Stimulated activated CD8-positive, alpha-beta memory T cell treated with anti-CD3 and anti-CD28 coated beads, Interleukin-2, amount 100 ng/mL, for 1 hour (primary cell): Measurements from ENCODE around the gene AKAP6.

Experiments used
- DNase-seq, 2 donors: peaks; one replicate each; pipeline ENCODE4 v3.0.0-alpha.2; 2020; ENCODE audit warnings: low read depth in 2 of 2

Gene AKAP6

DNA sequence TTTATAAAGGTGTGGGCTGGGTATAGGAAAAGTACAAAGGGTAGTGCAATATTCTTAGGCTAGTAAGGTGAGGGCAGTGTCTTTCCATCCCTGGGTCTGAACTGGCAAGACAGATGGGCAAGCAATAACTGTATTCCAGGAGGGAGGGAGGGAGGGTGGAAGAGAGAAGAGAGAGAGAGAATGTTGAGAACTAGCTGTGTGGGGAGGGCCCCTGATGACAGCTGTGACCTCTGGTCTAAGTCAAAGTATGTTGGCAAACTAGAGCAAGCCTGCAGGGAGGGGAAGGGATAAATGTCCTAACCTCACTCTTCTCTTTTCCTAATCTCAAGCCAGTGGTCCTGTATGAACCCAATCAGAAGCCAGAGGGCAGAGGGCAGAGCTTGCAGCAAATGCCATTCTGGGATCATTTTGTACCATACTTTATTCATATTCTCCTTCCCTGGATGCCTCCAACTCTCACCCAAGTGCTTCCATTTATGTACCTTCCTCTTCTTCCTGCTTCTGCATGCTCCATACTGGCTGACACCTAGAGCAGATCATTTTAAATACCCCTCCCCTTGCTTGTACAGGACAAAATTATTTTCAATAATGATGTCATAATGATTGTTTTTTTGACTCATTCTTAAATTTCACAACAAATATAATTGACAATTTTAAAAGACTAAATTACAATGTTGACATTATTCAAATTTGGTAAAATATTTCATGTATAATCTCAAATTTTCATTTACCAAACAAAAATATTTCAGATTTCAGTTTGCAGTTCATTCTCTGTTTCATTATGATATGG, 75.9 kb downstream of the AKAP6 start:
- no peak for DNase-seq

DNA sequence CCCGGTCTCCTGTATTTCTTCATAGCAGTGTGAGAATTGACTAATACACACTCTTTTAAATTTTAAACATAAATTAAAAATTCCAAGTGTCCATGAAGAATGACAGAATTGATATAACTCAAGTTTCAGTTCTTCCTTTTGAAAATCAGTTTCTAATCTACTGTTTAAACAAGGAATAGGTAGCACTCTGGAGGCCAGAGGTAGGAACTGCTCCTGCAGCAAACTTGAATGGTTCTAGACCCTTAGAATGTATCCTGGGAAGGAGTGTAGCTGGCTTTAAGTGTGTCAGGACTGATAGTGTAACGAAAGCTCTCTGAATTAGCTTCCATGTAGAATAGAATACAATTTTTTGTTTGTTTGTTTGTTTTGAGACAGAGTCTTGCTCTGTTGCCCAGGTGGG, 76.8 kb downstream of the AKAP6 start:
- no peak for DNase-seq

DNA sequence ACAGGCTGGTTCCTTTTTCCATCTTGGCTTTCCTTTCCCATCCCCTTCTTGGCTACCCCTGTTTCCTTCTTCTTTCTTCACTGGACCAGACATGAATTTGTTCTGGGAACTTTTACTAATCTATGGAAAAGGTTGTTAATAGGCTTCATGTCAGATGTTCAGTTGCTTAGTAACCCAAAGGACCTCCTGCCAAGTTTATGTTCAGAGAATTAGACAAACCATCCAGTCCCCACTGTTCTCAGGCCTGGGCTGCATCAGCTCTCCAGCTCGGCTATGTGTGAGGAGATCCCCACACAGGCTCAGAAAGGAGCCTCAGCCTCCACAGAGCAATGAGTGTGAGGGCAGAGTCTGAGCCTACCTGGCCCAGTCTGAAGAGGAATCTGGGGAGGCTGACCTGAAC, 78.0 kb downstream of the AKAP6 start:
- no peak for DNase-seq

DNA sequence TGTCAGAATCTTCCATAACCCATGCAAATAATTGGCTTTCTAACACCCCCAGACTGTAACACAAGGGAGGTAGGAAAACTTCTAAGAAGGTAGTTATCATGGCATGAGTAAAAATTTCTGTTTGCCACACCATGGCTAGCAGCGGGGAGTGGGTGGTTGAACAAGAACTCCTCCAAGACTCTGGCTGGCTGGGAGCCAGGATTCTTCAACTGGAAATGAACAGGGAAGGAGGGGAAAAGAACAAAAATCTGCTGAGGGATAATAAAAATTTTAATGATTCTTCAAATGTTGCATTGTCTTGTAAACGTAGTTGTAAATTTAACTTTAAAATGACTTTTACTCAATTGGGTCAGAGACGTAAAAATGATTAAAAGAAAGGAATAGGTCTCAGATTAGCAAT, 78.9 kb downstream of the AKAP6 start:
- no peak for DNase-seq

DNA sequence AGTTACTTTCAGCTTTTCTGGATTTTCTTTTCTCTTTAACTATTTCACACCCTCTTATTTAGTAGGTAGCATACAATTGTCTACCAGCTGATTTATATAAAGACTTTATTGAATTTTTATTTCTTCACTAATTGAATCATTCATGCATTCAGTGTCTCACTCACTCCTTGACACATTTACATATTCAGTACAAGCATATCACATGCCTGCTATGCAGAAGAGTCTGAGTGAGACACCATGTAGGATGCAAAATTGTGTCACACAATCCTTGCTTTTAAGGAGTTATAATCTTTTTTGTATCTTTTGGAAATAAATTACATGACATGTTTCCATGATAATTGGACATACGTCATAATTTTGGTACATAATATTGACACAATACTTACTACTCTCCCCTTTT, 83.0 kb downstream of the AKAP6 start:
- DNase-seq = no peak

DNA sequence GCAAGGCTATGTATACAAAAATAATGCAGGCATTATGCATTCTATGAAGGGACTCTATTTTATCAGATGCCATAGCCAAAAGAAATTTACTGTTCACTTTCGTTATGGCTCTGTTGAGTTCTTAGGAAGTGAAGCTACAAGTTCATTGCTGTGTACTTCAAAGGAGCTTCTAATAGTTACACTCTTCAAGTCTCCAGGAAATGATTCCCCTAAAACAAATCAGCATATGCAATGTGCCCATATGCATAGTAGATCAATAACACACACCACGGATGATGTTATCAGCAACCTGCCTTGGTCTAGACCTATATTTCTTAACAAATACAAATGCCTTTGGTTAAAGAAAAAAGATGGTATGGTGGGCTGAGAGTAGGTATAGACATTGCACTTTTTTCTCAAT, 83.4 kb downstream of the AKAP6 start:
- DNase-seq = no peak

- no peak for DNase-seq
Measured at GRCh38 chr14:32413967-32414640, 85.0 kb downstream of the AKAP6 start.

DNA sequence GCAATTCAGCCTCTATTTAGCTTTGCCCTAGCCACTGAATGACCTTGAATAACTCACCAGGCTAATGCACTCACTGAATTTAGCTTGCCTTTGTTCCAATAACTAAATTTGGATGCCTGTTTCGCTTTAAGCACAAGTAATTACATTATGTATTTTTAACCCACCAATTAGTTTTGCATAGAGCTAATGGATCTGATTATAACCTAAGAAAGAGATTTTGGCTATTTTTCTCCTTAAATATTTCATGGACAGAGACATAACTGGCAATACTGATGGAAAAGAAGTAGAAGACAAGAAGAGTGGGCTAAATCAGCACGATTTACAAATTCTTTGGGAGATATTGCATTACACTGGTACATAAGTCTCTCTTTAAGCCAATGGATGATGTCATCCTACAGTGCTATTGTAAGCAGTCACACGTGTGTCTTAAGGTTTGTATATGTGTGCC, 85.7 kb downstream of the AKAP6 start:
- DNase-seq = no peak

GRCh38 chr14:32417956-32418552, 89.0 kb downstream of the AKAP6 start:
- DNase-seq = no peak

- no peak for DNase-seq
Measured at GRCh38 chr14:32419429-32419828, 90.3 kb downstream of the AKAP6 start.

DNA sequence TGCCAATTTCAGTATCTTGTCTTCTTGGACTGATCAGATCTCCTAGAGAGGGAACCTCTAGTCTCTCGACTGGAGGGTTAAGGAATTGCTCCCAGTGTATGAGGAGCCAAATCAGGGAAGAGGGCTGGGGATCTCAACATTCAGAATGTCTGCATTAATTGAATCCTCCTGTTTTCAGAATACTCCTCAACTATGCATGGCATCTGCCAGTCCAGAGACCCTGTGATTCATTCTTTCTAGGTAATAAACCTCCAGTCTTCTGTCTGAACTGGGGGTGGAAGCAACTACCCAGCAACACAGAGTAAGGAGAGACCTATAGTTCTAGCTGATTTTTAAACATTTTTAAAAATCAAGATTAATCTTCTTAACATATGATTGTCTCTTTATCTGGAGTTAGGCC, 92.7 kb downstream of the AKAP6 start:
- DNase-seq = no peak

DNA sequence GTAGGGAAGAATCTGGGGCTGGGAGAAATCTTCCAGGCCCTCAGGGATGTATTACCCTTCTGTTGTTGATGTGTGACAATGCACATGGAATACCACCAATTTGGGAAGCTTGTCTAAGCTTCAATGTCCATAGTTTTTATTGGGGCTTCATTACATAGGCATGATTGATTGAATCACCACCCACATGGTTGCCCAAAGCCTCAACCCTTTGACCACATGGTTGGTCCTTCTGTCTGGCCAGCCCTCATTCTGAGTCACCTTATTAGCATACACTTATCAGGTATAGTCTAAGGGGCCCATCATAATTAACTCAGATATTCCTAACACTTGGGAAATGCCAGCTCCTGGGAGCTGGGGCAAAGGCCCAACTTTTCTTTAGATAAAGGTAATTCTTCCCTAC, 93.3 kb downstream of the AKAP6 start:
- DNase-seq = no peak

GRCh38 chr14:32426028-32426427, 96.9 kb downstream of the AKAP6 start:
- DNase-seq = no peak

DNA sequence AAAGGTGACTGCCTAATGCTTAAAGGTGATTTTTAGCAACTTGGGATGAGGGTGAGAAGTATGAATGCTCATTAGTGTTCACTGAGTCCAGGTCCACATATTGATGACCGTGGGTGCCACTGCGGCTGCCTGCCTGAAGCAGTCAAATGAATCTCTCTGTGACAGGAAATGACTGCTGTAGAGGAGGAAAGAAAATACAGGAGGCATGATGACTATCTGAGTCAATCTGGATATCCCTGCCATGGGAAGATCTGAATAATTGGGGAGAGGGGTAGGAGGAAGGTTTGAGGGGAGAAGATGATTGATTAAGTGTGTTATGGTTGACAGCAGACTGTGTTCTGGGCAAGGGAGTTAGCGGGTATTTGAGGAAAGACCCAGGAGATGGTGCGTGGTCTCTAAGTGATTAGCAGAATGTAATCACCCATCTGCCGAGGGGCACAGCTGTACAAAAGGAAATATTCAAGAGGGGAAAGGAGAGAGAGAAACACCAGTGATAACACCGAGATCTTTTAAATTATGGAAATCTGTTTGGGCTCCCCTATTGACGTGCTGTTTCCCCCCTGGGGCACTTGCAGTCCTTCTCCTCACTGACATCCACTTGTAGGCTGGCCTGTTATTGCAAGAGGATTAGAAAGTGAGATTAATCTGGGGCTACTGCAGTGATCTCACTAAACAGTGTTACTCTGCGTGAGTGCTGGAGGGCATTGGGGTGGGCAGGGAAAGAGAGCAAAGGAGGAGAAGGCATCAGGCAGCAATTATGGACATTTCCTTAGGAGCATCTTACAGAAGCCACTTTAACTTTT, 97.7 kb downstream of the AKAP6 start:
- no peak for DNase-seq

DNA sequence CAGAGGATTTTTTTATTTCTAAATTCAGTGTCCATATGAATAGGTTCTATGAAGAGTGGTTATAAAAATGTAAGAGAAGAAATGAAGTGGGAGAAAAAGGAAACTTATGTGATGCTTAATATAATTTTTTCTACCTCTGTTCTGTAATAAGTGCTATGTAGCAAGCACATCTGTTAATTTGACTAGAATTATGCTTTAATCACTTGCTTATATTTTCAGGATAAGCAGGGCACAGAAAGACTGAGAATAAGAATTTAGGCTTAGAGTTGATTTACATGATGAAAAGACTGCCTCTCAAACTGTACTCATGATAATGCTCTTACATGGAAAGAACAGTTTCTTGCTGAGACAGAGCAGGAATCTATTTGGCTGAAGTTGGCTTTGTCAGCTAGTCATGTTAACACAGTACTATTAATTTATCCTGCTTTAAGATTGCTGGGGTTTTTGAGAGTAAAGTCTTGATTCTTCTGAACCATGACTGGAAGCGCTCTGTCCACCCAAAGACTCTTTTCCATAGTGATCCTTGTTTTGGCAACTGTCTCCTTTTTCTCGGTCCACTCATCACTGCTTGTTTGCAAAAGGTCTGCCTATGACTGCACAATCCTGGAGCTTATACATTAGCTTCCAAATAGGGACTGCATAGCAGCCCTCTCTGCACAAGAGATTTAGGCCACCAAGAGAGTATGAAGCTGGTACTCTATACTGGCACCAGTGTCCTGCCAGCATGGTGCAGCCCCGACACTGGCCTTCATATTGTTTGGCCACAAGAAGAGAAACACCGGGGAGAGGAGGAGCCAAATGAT, 98.8 kb downstream of the AKAP6 start:
- DNase-seq = no peak

- DNase-seq = no peak
Measured at GRCh38 chr14:32428875-32429274, 99.8 kb downstream of the AKAP6 start.

DNA sequence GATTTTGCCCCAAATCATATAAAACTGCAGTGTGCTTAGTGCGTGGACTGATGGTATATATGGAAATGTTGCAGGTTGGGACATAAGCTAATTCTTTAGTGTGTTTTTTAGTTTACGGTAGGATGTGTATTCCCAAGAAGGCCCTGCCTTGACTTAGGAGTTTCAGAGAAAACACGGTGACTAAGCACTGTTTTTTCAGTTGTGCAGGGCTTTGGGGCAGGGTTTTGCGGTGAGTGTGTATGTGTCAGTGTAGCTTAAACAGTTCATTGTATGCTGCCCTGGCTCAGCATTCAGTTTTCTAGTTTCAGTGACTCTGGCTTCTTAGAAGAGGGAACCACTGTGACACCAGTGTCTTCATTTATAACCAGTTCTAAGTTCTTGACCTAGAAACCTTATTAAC, 101.2 kb downstream of the AKAP6 start:
- no peak for DNase-seq

- no peak for DNase-seq
Measured at GRCh38 chr14:32432813-32433538, 103.9 kb downstream of the AKAP6 start.

DNA sequence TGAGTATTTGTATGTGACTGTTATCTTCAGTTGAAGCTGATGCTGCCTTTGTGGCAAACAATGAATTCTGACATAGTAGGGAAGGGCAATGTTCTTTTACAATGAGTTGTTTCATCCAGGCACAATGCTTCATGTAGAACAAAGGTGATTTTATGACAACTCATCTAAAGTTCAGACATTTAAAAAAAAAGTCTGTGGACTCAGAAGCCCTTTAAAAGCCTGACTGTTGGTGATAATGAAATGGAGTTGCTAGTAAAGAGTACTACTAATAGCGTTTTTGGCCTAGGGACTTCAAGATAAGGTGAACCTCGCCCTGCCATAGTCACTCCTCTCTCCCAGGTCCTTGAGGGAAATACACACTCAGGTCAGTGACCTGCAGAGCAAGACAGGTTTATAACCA, 105.1 kb downstream of the AKAP6 start:
- DNase-seq = no peak

DNA sequence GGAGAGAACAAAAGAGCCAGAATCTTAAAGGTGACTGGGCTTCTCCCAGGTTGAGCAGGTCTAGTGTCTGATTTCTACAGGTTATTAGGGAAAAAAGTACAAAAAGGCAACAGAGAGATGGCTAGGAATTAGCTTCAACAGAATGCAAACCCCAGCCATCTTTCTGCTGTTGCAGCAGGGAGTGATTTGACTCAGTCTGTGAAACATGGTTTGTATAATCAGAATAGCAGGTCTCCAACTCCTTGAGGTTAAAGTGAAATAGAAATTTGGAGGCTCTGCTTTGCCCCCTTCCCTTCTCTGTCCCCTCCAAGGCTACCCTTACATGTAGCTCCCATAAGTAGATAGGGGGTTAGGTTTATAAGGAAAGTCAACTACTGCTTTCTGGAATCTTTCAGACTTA, 105.8 kb downstream of the AKAP6 start:
- DNase-seq = no peak

DNA sequence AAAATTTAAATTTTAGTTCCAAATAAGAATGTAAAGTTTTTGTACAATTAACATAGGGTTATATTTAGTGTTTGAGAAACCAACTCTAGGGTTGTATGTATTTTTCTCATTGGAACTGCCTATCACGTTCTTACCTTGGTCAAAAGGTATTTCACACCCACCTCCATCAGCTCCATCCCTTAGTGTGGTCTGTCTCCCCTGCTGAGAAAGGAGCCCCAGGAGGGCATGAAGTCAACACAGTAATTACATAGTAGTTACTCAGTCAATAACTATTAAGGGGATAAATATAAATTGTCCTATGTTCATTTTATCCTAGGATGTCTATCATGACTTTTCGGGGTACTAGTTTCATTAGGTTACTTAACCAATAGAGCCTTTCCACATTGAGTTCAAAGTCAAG, 106.3 kb downstream of the AKAP6 start:
- no peak for DNase-seq
